ENCODE data around the gene RBMS1.

Gene RBMS1

DNA sequence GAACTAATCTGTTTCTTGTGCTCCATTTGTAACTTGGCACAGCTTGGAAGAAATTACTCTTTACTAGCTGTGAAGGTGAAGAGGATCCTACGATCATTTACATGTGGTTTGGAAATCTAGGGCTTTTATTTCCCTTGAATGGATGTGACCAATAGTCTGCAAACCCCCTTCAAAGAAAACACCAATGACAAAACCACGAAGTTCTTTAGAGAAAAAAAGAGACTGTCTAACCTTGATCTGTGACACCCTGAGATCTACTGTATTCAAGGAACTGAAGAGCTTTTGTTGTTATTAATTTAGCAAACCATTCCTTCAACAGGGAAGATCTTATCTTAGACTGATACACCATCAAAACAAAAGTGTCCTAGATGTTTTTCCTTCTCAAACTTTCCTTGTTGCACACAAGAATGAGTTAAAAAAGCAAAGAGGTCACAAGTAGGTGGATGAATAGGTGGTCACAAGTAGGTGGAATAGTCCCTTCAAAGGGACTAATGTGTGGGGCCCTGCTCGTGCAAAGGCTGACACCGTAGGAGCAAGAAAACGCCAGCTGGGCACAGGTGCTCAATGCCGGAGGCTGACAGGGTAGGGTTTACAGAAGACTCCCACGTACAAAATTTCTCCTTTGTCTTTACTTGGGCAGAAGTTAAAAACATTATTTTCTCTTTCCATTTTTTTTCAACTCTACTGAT, 197.9 kb downstream of the RBMS1 start:
- Histone ChIP-seq H3K9ac (ENCODE audit: low read depth, low read length) (no peak overlapping the region), H3K4me3 (ENCODE audit: low read depth, low read length) (no peak overlapping the region), H3K27me3 (ENCODE audit: control insufficient read depth, insufficient read depth, low read length) (no peaks in the 10 kb centered on the region), H3K36me3 (ENCODE audit: control insufficient read depth, insufficient read depth, low read length) (no peaks in the 10 kb centered on the region), H3K4me1 (ENCODE audit: control insufficient read depth, insufficient read depth, low read length) (no peaks in the 10 kb centered on the region), H3K9me3 (ENCODE audit: control insufficient read depth, insufficient read depth, low read length) (no peaks in the 10 kb centered on the region)

DNA sequence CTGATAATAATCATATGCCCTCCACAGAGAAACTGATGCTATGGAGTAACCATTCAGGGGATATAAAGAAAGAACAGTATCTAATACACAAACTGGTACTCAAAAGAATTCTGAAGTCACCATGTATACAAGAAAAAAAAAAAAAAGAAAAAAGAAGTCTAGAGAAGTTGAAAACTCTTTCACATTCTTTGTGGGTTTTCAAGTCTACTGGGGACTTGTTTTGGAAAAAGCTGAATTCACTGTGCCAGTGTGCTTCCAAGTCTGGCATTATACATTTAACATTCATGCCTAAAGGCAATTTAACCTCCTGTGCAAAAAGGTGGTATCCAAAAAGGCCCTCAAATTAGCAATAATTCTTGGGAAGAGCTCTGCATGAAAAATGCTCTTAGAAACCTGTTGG, 198.7 kb downstream of the RBMS1 start:
- Histone ChIP-seq H3K4me3 (ENCODE audit: low read depth, low read length) (no peak overlapping the region), H3K9me3 (ENCODE audit: control insufficient read depth, insufficient read depth, low read length) (no peaks in the 10 kb centered on the region), H3K36me3 (ENCODE audit: control insufficient read depth, insufficient read depth, low read length) (no peaks in the 10 kb centered on the region), H3K4me1 (ENCODE audit: control insufficient read depth, insufficient read depth, low read length) (no peaks in the 10 kb centered on the region), H3K27me3 (ENCODE audit: control insufficient read depth, insufficient read depth, low read length) (no peaks in the 10 kb centered on the region), H3K9ac (ENCODE audit: low read depth, low read length) (no peak overlapping the region)

- Histone ChIP-seq H3K4me3 (ENCODE audit: low read depth, low read length) (no peak overlapping the region), H3K36me3 (ENCODE audit: control insufficient read depth, insufficient read depth, low read length) (no peaks in the 10 kb centered on the region), H3K4me1 (ENCODE audit: control insufficient read depth, insufficient read depth, low read length) (no peaks in the 10 kb centered on the region), H3K27me3 (ENCODE audit: control insufficient read depth, insufficient read depth, low read length) (no peaks in the 10 kb centered on the region), H3K9me3 (ENCODE audit: control insufficient read depth, insufficient read depth, low read length) (no peaks in the 10 kb centered on the region), H3K9ac (ENCODE audit: low read depth, low read length) (no peak overlapping the region)
Measured at GRCh38 chr2:160294339-160294803, 199.2 kb downstream of the RBMS1 start.

GRCh38 chr2:160293391-160294091, 200.1 kb downstream of the RBMS1 start:
- no peak overlapping the region for H3K9ac ChIP-seq (ENCODE audit: low read depth, low read length)
- no peaks in the 10 kb centered on the region for H3K27me3 ChIP-seq (ENCODE audit: control insufficient read depth, insufficient read depth, low read length)
- no peaks in the 10 kb centered on the region for H3K36me3 ChIP-seq (ENCODE audit: control insufficient read depth, insufficient read depth, low read length)
- H3K4me1 ChIP-seq (ENCODE audit: control insufficient read depth, insufficient read depth, low read length): no peaks in the 10 kb centered on the region
- H3K4me3 ChIP-seq (ENCODE audit: low read depth, low read length): no peak overlapping the region
- no peaks in the 10 kb centered on the region for H3K9me3 ChIP-seq (ENCODE audit: control insufficient read depth, insufficient read depth, low read length)

- Histone ChIP-seq H3K27me3 (ENCODE audit: control insufficient read depth, insufficient read depth, low read length) (no peaks in the 10 kb centered on the region), H3K9me3 (ENCODE audit: control insufficient read depth, insufficient read depth, low read length) (no peaks in the 10 kb centered on the region), H3K4me1 (ENCODE audit: control insufficient read depth, insufficient read depth, low read length) (no peaks in the 10 kb centered on the region), H3K4me3 (ENCODE audit: low read depth, low read length) (no peak overlapping the region), H3K36me3 (ENCODE audit: control insufficient read depth, insufficient read depth, low read length) (no peaks in the 10 kb centered on the region), H3K9ac (ENCODE audit: low read depth, low read length) (no peak overlapping the region)
Measured at GRCh38 chr2:160292225-160292624, 201.4 kb downstream of the RBMS1 start.

DNA sequence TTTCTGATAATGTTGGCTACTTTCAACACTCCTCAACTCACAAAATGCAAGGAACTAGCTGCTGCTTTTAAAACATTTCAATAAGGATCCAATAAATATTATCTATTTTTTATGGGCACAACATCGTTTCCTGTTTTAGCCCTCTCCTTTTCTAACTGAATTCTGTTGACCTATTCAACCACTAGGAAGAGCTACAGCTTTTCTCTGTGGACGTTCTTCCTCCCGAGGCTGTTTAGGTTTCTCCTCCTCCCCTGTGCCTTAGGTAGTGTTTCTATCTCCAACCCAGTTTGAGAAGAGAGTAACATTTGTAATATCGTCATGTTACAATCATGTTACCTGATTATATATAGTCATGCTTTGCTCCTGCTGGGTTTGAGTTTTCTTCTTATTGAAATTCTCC, 202.2 kb downstream of the RBMS1 start:
- H3K27me3 ChIP-seq (ENCODE audit: control insufficient read depth, insufficient read depth, low read length): no peaks in the 10 kb centered on the region
- H3K4me1 ChIP-seq (ENCODE audit: control insufficient read depth, insufficient read depth, low read length): no peaks in the 10 kb centered on the region
- no peak overlapping the region for H3K9ac ChIP-seq (ENCODE audit: low read depth, low read length)

DNA sequence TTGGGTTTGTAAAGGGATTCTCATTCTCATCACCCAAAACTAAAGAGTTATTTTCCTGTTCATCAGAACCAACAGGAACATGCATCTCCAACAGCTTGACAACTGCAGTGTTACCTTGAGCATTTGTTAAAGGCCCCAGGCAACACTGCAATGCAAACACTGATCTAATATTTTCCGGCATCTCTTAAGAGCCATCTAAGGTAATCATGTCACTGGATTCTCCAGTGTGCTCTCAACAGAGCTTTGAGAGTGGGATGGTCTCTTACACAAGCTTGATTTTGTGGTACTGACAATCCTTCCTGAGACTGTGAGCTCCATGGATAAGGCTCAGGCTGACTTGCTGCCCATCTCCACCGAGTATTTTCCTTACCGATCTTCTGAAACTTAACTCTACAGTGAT, 203.0 kb downstream of the RBMS1 start:
- no peak overlapping the region for H3K9ac ChIP-seq (ENCODE audit: low read depth, low read length)
- H3K4me1 ChIP-seq (ENCODE audit: control insufficient read depth, insufficient read depth, low read length): no peaks in the 10 kb centered on the region
- no peak overlapping the region for H3K4me3 ChIP-seq (ENCODE audit: low read depth, low read length)
- H3K9me3 ChIP-seq (ENCODE audit: control insufficient read depth, insufficient read depth, low read length): no peaks in the 10 kb centered on the region
- H3K27me3 ChIP-seq (ENCODE audit: control insufficient read depth, insufficient read depth, low read length): no peaks in the 10 kb centered on the region
- H3K36me3 ChIP-seq (ENCODE audit: control insufficient read depth, insufficient read depth, low read length): no peaks in the 10 kb centered on the region

More for the DNA sequence above, 202.2 kb downstream of the RBMS1 start:
- Histone ChIP-seq H3K9me3 (ENCODE audit: control insufficient read depth, insufficient read depth, low read length) (no peaks in the 10 kb centered on the region), H3K36me3 (ENCODE audit: control insufficient read depth, insufficient read depth, low read length) (no peaks in the 10 kb centered on the region), H3K4me3 (ENCODE audit: low read depth, low read length) (no peak overlapping the region)

- H3K9me3 ChIP-seq (ENCODE audit: control insufficient read depth, insufficient read depth, low read length): no peaks in the 10 kb centered on the region
- H3K4me1 ChIP-seq (ENCODE audit: control insufficient read depth, insufficient read depth, low read length): no peaks in the 10 kb centered on the region
- H3K4me3 ChIP-seq (ENCODE audit: low read depth, low read length): no peak overlapping the region
- H3K36me3 ChIP-seq (ENCODE audit: control insufficient read depth, insufficient read depth, low read length): no peaks in the 10 kb centered on the region
- no peak overlapping the region for H3K9ac ChIP-seq (ENCODE audit: low read depth, low read length)
- H3K27me3 ChIP-seq (ENCODE audit: control insufficient read depth, insufficient read depth, low read length): no peaks in the 10 kb centered on the region
Measured at GRCh38 chr2:160289831-160290230, 203.8 kb downstream of the RBMS1 start.

DNA sequence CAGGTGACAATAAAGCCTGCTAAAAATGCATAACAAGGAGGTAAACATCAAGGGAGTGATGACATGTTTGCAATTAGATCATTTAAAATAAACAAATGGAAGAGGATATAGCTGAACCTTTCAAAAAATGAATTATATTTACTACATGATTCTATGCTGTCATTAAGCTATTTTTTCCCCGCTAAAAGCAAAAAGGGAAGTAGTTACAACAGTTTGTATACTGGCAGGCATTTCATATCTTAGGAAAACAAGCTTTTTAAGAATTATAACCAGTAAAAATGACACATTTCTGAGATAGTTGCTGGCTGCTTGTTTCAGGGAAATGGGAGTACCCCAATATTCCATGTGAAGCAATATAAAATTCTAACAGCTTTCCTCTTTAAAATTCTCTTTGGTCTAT, 204.5 kb downstream of the RBMS1 start:
- no peaks in the 10 kb centered on the region for H3K36me3 ChIP-seq (ENCODE audit: control insufficient read depth, insufficient read depth, low read length)
- no peaks in the 10 kb centered on the region for H3K4me1 ChIP-seq (ENCODE audit: control insufficient read depth, insufficient read depth, low read length)
- no peak overlapping the region for H3K9ac ChIP-seq (ENCODE audit: low read depth, low read length)

DNA sequence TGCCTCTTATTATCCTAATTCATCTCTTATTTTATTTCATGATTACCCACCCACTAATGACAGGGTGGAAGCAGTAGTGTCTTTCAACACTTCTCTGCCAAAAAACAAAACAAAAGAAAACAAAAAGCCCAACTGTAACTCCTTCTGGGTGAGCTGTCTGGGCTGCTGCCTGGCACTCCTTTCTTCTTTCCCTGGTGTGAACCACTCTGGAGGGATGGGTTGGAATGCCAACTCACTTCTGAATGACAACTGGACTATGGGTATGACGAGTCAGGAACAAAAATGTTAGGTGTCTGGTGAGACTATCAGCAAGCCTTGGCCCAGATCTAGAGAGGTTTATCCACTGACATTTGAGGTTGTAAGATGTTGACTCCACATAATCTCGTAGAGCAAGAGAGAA, 205.3 kb downstream of the RBMS1 start:
- H3K36me3 ChIP-seq (ENCODE audit: control insufficient read depth, insufficient read depth, low read length): no peaks in the 10 kb centered on the region
- H3K9ac ChIP-seq (ENCODE audit: low read depth, low read length): no peak overlapping the region
- no peaks in the 10 kb centered on the region for H3K9me3 ChIP-seq (ENCODE audit: control insufficient read depth, insufficient read depth, low read length)
- H3K4me1 ChIP-seq (ENCODE audit: control insufficient read depth, insufficient read depth, low read length): no peaks in the 10 kb centered on the region
- H3K4me3 ChIP-seq (ENCODE audit: low read depth, low read length): no peak overlapping the region
- no peaks in the 10 kb centered on the region for H3K27me3 ChIP-seq (ENCODE audit: control insufficient read depth, insufficient read depth, low read length)

More for the DNA sequence above, 204.5 kb downstream of the RBMS1 start:
- Histone ChIP-seq H3K4me3 (ENCODE audit: low read depth, low read length) (no peak overlapping the region), H3K27me3 (ENCODE audit: control insufficient read depth, insufficient read depth, low read length) (no peaks in the 10 kb centered on the region), H3K9me3 (ENCODE audit: control insufficient read depth, insufficient read depth, low read length) (no peaks in the 10 kb centered on the region)

- no peaks in the 10 kb centered on the region for H3K9me3 ChIP-seq (ENCODE audit: control insufficient read depth, insufficient read depth, low read length)
- H3K27me3 ChIP-seq (ENCODE audit: control insufficient read depth, insufficient read depth, low read length): no peaks in the 10 kb centered on the region
- H3K9ac ChIP-seq (ENCODE audit: low read depth, low read length): no peak overlapping the region
- no peak overlapping the region for H3K4me3 ChIP-seq (ENCODE audit: low read depth, low read length)
- no peaks in the 10 kb centered on the region for H3K36me3 ChIP-seq (ENCODE audit: control insufficient read depth, insufficient read depth, low read length)
- no peaks in the 10 kb centered on the region for H3K4me1 ChIP-seq (ENCODE audit: control insufficient read depth, insufficient read depth, low read length)
Measured at GRCh38 chr2:160287476-160287875, 206.1 kb downstream of the RBMS1 start.

DNA sequence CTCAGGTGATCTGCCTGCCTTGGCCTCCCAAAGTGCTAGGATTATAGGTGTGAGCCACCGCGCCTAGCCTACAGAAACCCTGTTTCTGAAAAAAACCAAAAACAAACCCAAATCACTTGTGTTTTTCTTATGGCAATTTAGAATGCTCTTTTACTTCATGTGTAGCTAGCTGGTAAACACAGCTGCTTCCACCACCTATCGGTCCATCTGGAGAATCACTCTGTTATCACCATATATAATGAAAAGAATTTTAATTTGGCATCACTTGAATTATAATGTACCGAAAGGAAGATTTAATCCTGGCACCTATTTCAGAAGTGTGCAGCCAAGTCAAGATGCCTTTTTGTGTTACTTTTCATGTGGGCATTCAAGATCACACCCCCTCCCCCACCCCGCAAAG, 207.1 kb downstream of the RBMS1 start:
- H3K9ac ChIP-seq (ENCODE audit: low read depth, low read length): no peak overlapping the region
- H3K4me3 ChIP-seq (ENCODE audit: low read depth, low read length): no peak overlapping the region
- H3K9me3 ChIP-seq (ENCODE audit: control insufficient read depth, insufficient read depth, low read length): no peaks in the 10 kb centered on the region
- H3K36me3 ChIP-seq (ENCODE audit: control insufficient read depth, insufficient read depth, low read length): no peaks in the 10 kb centered on the region
- no peaks in the 10 kb centered on the region for H3K27me3 ChIP-seq (ENCODE audit: control insufficient read depth, insufficient read depth, low read length)
- no peaks in the 10 kb centered on the region for H3K4me1 ChIP-seq (ENCODE audit: control insufficient read depth, insufficient read depth, low read length)
